ENCODE results near the gene DHRS3. TPM values are rescaled to one million over a fixed set of nuclear protein-coding genes. Genes with fewer than 3 reads are reported as not detected.

DHRS3 gene
- total and polyA plus RNA-seq, 2 donors (not counting 3 experiments of a cell fraction or from before 2014, with no cell fraction given), result 54.3 to 75.2 TPM

DNA sequence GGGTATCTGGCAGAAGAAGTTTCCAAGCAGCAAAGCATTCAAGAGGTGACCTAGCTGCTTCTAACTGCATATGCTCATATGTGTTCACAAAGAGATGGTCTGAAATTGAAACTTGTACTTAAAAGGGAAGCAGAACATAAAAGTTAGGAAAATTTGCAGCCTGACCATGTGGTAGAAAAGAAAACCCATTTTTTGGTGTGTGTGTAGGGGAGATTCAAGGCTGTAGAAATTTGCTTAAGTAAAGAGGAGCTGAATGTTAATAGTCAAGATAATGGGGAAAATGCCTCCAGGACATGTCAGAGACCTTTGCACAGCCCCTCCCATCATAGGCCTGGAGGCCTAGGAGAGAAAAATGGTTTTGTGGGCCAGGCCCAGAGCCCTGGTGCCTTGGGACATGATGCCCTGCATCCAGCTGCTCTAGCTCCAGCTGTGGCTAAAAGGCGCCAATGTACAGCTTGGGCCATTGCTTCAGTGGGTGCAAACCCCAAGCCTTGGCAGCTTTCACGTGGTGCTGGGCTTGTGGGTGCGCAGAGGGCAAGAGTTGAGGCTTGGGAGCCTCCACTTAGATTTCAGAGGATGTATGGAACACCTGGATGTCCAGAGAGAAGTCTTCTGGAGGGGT is 54.9 kb downstream of the DHRS3 start:
- Histone ChIP-seq H3K4me3 (replicated peaks in 1 of 3; ENCODE audit: insufficient read depth in 1 of 3, low read depth in 1 of 3, low read length in 3 of 3) (no peak overlapping the region), H3K9me1 (replicated peaks; ENCODE audit: control insufficient read depth, extremely low read depth, insufficient read depth, low read length) (no peaks in the 10 kb centered on the region), H3K9ac (replicated peaks; ENCODE audit: extremely low read depth, insufficient read depth, low read length) (no peak overlapping the region), H3K79me2 (ENCODE audit: control insufficient read depth, insufficient read depth, low read length) (no peaks in the 10 kb centered on the region), H3K4me2 (ENCODE audit: insufficient read depth, low read length) (no peak overlapping the region), H3K9me3 (replicated peaks; ENCODE audit: control insufficient read depth, insufficient read depth, low read length) (no peaks in the 10 kb centered on the region), H3K27me3 (ENCODE audit: control insufficient read depth in 2 of 2, insufficient read depth in 2 of 2, low read length in 2 of 2) (no peaks in the 10 kb centered on the region), H4K20me1 (replicated peaks; ENCODE audit: control insufficient read depth, extremely low read depth, insufficient read depth, low read length) (no peaks in the 10 kb centered on the region), H2AFZ (ENCODE audit: low read depth, low read length) (no peak overlapping the region), H3K4me1 (ENCODE audit: control insufficient read depth, extremely low read depth, insufficient read depth, low read length) (no peaks in the 10 kb centered on the region), H3K27ac (ENCODE audit: insufficient read depth, low read depth, low read length) (no peak overlapping the region), H3K36me3 (ENCODE audit: control insufficient read depth in 2 of 2, extremely low read depth in 1 of 2, insufficient read depth in 2 of 2, low read length in 2 of 2) (peaks cover 0 to 5% of the 10 kb centered on the region in 2 experiments)
- FAIRE-seq (no peak), DNase-seq (ENCODE audit: low read depth, low spot score) (no peak)
- no TSS peak for BruUV-seq (replicated peaks)
- CTCF ChIA-PET, result interaction anchor here (0.6 to 1.0 kb wide), 2 partner anchors 9 to 16 kb away, joined by 3 read pairs; no protein-coding TSS in a partner anchor
- dilution Hi-C loops (cut with MboI; ENCODE audit: extremely low pct_ligation_motif_present, low sequenced_read_pairs), result no loop called here
- POLR2A ChIA-PET, result no interaction called here
- TF ChIP-seq, protein P1, sequence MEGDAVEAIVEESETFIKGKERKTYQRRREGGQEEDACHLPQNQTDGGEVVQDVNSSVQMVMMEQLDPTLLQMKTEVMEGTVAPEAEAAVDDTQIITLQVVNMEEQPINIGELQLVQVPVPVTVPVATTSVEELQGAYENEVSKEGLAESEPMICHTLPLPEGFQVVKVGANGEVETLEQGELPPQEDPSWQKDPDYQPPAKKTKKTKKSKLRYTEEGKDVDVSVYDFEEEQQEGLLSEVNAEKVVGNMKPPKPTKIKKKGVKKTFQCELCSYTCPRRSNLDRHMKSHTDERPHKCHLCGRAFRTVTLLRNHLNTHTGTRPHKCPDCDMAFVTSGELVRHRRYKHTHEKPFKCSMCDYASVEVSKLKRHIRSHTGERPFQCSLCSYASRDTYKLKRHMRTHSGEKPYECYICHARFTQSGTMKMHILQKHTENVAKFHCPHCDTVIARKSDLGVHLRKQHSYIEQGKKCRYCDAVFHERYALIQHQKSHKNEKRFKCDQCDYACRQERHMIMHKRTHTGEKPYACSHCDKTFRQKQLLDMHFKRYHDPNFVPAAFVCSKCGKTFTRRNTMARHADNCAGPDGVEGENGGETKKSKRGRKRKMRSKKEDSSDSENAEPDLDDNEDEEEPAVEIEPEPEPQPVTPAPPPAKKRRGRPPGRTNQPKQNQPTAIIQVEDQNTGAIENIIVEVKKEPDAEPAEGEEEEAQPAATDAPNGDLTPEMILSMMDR (IDR thresholded peaks at IDR 0.05; ENCODE audit: extremely low read depth in 1 of 2, insufficient read depth in 1 of 2, low read depth in 1 of 2, low read length in 2 of 2), result no peak
- TF ChIP-seq JUN (IDR thresholded peaks at IDR 0.05; ENCODE audit: borderline replicate concordance, insufficient read depth, insufficient read length, low read depth) (no peak), MYC (IDR thresholded peaks at IDR 0.05; ENCODE audit: low read depth, low read length) (no peak), POLR2AphosphoS5 (IDR thresholded peaks at IDR 0.05; ENCODE audit: insufficient read depth, low read depth, low read length) (no peak), POLR2A (IDR thresholded peaks at IDR 0.05; ENCODE audit: low read depth, low read length) (no peak), GATA2 (IDR thresholded peaks at IDR 0.05; ENCODE audit: insufficient read depth, insufficient read length, low read depth, low read length) (no peak), EZH2 (IDR thresholded peaks at IDR 0.05; ENCODE audit: borderline replicate concordance, low read depth, low read length, severe bottlenecking) (no peak), FOS (IDR thresholded peaks at IDR 0.05; ENCODE audit: borderline replicate concordance, insufficient read depth, low read length) (no peak)
- TF ChIP-seq, protein P2, sequence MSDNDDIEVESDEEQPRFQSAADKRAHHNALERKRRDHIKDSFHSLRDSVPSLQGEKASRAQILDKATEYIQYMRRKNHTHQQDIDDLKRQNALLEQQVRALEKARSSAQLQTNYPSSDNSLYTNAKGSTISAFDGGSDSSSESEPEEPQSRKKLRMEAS (IDR thresholded peaks at IDR 0.05; ENCODE audit: insufficient read depth, insufficient read length), result no peak
- intact Hi-C loops (cut with micrococcal nuclease), result no loop called here
